Subcutaneous abdominal adipose tissue (tissue), 5 donors: ENCODE data around the gene IGSF21.

Experiments used
- H3K27ac ChIP-seq: one replicate; pipeline ENCODE4 v1.7.0; 2013; ENCODE audit warnings: low read depth, mild to moderate bottlenecking, inconsistent platforms, low read length, moderate library complexity
- H3K27me3 ChIP-seq, 5 donors: one replicate each; pipeline ENCODE4 v1.7.0; 2013; ENCODE audit warnings: low read length in 5 of 5, inconsistent platforms in 1 of 5; ENCODE audit not compliant: control insufficient read depth in 5 of 5, insufficient read depth in 4 of 5
- H3K36me3 ChIP-seq, 5 donors: one replicate each; pipeline ENCODE4 v1.7.0; 2013; ENCODE audit warnings: low read length in 5 of 5; ENCODE audit not compliant: control insufficient read depth in 5 of 5, insufficient read depth in 5 of 5
- H3K4me1 ChIP-seq, 5 donors: one replicate each; pipeline ENCODE4 v1.7.0; 2013; ENCODE audit warnings: low read length in 5 of 5, mild to moderate bottlenecking in 3 of 5, moderate library complexity in 1 of 5; ENCODE audit not compliant: control insufficient read depth in 5 of 5, insufficient read depth in 5 of 5
- H3K4me3 ChIP-seq, 5 donors: one replicate each; pipeline ENCODE4 v1.7.0; 2013; ENCODE audit warnings: low read length in 5 of 5, low read depth in 1 of 5
- H3K9ac ChIP-seq, 5 donors: one replicate each; pipeline ENCODE4 v1.7.0; 2013; ENCODE audit warnings: low read length in 5 of 5, mild to moderate bottlenecking in 4 of 5, moderate library complexity in 3 of 5
- H3K9me3 ChIP-seq, 5 donors: one replicate each; pipeline ENCODE4 v1.7.0; 2013; ENCODE audit warnings: low read length in 5 of 5; ENCODE audit not compliant: control insufficient read depth in 5 of 5
- donor health status: healthy.
- donor health status: healthy.
- donor health status: healthy.
- donor health status: healthy.
- donor health status: healthy.

Gene IGSF21

DNA sequence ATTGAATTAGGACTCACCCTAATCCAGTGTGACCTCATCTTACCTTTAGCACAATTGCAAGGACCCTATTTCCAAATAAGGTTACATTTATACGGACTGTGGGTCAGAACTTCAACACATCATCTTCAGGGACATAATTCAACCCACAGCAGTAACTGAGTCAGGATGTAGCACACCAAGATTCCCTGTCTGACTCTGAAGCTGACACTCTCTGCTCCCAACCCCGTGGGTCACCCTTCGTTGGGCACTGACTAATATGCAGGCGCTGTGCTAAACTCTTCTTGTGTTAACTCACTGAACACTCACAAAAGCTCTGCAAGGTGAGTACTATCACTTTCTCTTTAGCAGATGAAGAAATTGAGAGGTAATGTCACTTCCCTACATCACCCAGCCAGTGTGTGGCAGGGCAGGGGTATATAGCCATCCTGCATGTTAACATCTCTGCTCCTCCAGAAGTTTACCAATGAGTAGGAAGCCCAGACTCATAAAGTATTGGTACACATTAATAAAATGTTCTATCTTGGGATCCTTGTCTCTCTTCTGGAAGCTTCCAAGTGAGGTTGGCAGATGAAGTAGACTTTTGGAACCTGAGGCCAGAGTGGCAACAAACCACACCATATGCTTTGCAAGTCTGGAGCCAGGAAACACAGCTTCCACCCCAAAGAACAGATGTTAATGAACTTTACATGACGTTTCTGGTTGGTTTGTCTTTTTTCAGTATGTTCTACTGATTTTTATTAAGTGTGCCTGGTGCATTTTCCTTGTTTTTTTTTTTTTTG lies 233.9 kb downstream of the IGSF21 start:
- H3K4me3 ChIP-seq: no peak overlapping the region
- H3K4me1 ChIP-seq: no peaks in the 10 kb centered on the region
- no peak overlapping the region for H3K27ac ChIP-seq
- H3K9ac ChIP-seq: no peak overlapping the region
- H3K27me3 ChIP-seq: peaks cover 0 to 22% (median 4%) of the 10 kb centered on the region in 5 donors
- H3K9me3 ChIP-seq: no peaks in the 10 kb centered on the region
- no peaks in the 10 kb centered on the region for H3K36me3 ChIP-seq

DNA sequence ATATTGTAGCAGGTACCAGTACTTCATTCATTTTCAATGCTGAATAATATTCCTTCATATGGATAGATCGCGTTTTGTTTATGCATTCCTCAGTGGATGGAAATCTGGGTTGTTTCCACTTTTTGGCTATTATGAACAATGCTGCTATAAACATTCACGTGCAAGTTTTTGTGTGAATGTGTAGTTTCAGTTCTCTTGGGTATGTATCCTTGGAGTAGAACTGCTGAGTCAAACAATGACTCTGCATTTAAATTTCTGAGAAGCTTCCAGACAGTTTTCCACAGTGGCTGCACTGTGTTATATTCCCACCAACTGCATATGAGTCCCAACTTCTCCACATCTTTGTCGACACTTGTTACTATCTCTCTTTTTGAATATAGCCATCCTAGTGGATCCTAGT lies 235.1 kb downstream of the IGSF21 start:
- Histone ChIP-seq H3K4me1 (no peaks in the 10 kb centered on the region), H3K9me3 (no peaks in the 10 kb centered on the region), H3K27me3 (peaks cover 0 to 14% (median 4%) of the 10 kb centered on the region in 5 donors), H3K4me3 (no peak overlapping the region), H3K36me3 (no peaks in the 10 kb centered on the region), H3K9ac (no peak overlapping the region), H3K27ac (no peak overlapping the region)

DNA sequence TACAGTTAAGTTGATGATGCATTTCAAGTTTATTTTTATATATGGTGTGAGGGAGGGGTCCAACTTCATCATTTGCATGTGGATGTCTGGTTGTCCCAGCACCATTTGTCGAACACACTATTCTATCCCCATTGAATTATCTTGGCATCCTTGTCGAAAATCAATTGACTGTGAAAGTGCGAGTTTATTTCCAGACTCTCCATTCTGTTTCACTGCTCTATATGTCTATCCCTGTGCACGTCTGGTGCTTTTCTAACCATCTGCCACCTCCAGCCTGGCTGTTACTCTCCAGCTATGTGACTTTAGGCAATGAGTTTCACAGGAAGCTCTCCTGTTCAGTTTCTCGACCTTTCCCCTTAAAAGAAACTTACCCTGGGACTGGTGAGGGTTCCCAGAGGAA lies 236.0 kb downstream of the IGSF21 start:
- Histone ChIP-seq H3K9ac (no peak overlapping the region), H3K27me3 (peaks cover 0 to 11% (median 0%) of the 10 kb centered on the region in 5 donors), H3K36me3 (no peaks in the 10 kb centered on the region)

DNA sequence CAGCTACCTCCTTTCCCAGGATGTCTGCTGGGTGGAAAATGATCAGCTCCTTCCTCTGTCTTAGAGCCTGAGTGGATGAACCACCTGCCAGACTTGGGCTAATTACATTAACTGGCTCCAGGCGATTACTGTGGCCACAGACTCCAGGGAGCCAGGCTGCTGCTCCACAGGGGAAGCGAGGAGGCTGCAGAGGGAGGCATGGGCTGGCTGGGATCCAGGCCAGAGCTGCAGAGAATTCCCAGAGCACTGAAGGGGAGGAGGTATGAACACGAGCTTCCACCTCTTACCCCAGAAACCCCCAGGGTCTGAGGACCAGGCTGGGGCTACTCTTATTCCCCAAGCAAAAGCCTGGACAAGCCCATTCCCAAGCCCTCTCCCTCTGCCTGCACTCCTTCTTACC lies 237.2 kb downstream of the IGSF21 start:
- Histone ChIP-seq H3K36me3 (no peaks in the 10 kb centered on the region), H3K9me3 (no peaks in the 10 kb centered on the region), H3K27ac (no peak overlapping the region), H3K27me3 (peaks cover 3 to 12% (median 5%) of the 10 kb centered on the region in 5 donors), H3K4me1 (no peaks in the 10 kb centered on the region), H3K9ac (no peak overlapping the region), H3K4me3 (no peak overlapping the region)

More for the DNA sequence above, 236.0 kb downstream of the IGSF21 start:
- H3K4me1 ChIP-seq: no peaks in the 10 kb centered on the region
- no peak overlapping the region for H3K27ac ChIP-seq
- no peak overlapping the region for H3K4me3 ChIP-seq
- no peaks in the 10 kb centered on the region for H3K9me3 ChIP-seq

DNA sequence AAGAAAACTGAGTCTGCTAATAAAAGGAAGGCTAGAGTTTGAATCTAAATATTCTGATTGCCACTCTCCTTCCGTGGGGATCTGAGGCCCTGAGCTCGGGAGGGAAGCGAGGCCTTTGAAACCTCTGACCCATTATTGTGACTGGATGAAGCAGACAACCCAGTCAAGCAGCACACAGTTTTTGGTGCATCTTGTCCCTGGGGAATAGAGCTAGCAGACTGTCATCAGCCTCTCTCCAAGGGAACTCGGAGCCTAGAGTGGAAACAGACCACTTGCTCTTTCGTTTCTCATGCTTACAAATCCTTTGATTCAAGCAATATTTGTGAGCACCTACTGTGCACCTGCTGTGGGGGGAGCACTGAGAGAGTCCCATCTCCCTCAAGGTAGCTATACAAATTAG lies 240.0 kb downstream of the IGSF21 start:
- no peaks in the 10 kb centered on the region for H3K36me3 ChIP-seq
- H3K4me3 ChIP-seq: no peak overlapping the region
- peaks cover 8 to 26% (median 13%) of the 10 kb centered on the region in 5 donors for H3K27me3 ChIP-seq
- H3K9ac ChIP-seq: no peak overlapping the region
- no peaks in the 10 kb centered on the region for H3K4me1 ChIP-seq
- no peaks in the 10 kb centered on the region for H3K9me3 ChIP-seq
- H3K27ac ChIP-seq: no peak overlapping the region

DNA sequence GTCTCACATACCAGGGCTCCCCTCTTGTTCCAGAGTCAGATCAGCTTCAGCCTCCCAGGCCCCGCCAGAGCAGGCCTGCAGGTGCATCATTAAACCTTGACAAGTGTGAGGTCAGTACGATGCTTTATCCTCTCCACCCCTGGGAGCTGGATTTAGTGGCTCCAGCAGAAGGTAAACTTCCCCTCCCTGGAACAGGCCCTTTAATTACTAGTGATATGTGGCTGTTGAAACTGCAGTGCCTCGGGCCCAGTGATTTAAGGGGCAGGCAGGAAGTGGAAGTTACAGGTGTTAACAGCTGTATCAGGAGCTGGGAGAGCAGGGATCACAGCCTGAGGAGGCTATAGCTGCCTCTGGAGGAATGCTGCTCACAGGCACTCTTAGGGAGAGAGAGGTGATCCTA lies 240.8 kb downstream of the IGSF21 start:
- Histone ChIP-seq H3K27ac (no peak overlapping the region), H3K9ac (no peak overlapping the region), H3K4me3 (no peak overlapping the region), H3K36me3 (no peaks in the 10 kb centered on the region), H3K27me3 (peaks cover 8 to 31% (median 19%) of the 10 kb centered on the region in 5 donors), H3K9me3 (no peaks in the 10 kb centered on the region), H3K4me1 (no peaks in the 10 kb centered on the region)

DNA sequence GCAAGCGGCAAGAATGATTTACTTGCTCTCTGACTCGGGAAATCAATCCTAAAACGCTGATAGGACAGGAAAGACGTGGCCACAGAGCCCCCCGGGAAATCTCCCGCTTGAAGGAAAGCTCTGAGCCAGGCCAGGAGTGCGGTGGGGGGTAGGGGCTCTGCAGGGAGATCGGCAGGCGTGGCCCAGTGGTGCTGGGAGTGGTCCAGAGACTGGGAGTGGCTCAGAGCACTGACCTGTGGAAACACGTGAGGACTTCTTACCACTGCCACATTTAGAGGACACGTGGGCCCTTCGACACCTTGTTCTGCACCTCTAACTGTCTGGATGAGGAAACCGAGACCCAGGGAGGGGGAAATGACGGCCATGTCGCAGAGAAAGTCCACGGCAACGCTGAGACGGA lies 243.1 kb downstream of the IGSF21 start:
- Histone ChIP-seq H3K4me1 (no peaks in the 10 kb centered on the region), H3K9me3 (no peaks in the 10 kb centered on the region), H3K27me3 (peaks cover 8 to 38% (median 26%) of the 10 kb centered on the region in 5 donors)

DNA sequence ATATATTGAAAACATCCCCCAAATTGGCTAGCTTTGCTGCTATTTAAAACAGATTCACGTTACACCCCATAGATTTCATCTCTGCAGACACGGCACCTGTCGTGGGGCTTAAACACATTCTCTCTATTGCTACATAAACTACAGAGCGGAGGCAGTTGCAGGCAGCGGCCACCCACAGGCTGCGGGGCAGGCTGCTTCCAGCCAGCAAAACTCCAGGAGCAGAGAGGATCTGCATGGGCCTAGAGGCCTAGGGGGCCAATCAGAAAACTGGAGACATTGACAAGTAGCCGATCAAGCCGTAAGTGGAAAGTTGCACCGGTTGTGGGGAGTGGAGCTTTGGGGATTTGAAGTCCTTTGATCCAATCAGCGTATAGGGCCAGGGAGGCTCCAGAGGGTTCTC lies 244.1 kb downstream of the IGSF21 start:
- no peak overlapping the region for H3K27ac ChIP-seq
- peaks cover 8 to 36% (median 31%) of the 10 kb centered on the region in 5 donors for H3K27me3 ChIP-seq
- H3K4me3 ChIP-seq: no peak overlapping the region
- H3K36me3 ChIP-seq: no peaks in the 10 kb centered on the region
- H3K4me1 ChIP-seq: no peaks in the 10 kb centered on the region
- H3K9me3 ChIP-seq: no peaks in the 10 kb centered on the region
- H3K9ac ChIP-seq: no peak overlapping the region

More for the DNA sequence above, 243.1 kb downstream of the IGSF21 start:
- no peak overlapping the region for H3K4me3 ChIP-seq
- H3K9ac ChIP-seq: no peak overlapping the region
- no peaks in the 10 kb centered on the region for H3K36me3 ChIP-seq
- H3K27ac ChIP-seq: no peak overlapping the region

DNA sequence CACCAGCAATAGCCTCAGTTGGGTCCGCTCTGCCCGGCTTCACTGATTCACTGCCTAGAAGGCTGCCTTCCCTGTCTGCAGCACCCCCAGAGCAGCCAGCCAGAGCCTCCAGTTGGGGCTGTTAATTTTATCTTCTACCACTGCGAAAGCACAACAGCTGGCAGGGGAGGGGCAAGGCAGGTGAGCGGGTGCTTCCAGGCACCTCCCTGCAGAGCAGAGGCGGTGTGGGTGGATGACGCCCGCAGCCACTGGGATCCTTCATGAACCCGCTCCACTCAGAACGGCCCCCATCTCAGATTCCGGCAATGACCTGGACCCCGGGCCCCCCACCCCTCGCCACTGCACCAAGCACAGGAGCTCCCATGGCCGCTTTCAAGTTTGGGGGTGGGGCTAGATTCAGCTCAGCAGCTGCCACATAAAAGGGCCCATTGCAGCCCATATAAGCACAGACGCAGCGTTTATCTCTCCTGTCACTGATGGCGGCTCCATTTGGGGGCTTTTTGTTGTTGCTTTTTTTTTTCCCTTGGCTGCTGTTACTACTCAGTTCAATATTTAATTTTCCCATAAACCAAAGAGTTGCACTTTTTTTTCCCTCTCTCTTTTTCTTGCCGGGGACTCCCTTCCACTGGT lies 245.2 kb downstream of the IGSF21 start:
- H3K27me3 ChIP-seq: peaks cover 8 to 36% (median 31%) of the 10 kb centered on the region in 5 donors
- H3K4me1 ChIP-seq: no peaks in the 10 kb centered on the region
- H3K9me3 ChIP-seq: no peaks in the 10 kb centered on the region
- no peak overlapping the region for H3K4me3 ChIP-seq
- no peak overlapping the region for H3K9ac ChIP-seq
- no peaks in the 10 kb centered on the region for H3K36me3 ChIP-seq
- no peak overlapping the region for H3K27ac ChIP-seq

DNA sequence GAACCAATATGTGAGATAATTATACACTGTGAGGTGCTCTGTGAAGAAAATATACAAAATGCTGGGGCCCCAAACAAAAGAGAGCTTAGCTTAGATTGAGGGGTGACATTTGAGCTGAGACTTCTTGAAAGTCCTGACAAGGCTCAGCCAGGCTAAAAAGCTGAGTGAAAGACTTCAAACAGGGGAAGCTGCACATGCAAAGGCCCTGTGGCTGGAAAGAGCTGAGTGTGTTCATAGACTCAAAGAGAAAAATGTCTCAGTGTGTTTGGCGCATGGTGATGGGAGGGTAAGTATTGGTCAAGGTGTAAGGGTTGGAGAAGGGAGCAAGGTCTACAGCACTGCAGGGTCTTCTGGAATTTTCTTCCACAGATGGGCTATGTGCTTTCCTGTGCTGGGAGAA lies 245.9 kb downstream of the IGSF21 start:
- no peak overlapping the region for H3K27ac ChIP-seq
- H3K36me3 ChIP-seq: no peaks in the 10 kb centered on the region
- H3K4me3 ChIP-seq: no peak overlapping the region
- no peak overlapping the region for H3K9ac ChIP-seq
- no peaks in the 10 kb centered on the region for H3K9me3 ChIP-seq
- no peaks in the 10 kb centered on the region for H3K4me1 ChIP-seq
- H3K27me3 ChIP-seq: peaks cover 8 to 36% (median 31%) of the 10 kb centered on the region in 5 donors
